Measurements from ENCODE around the gene FRAS1. TPM values are rescaled to one million over a fixed set of nuclear protein-coding genes. Genes with fewer than 3 reads are reported as not detected.
"Not testable (repeated sequence)": the region's sequence is repeated elsewhere in the genome, so short reads cannot be mapped to it uniquely, and the experiment has no call there.

The FRAS1 gene
- total RNA-seq, 1 donor from 2014 or later: 163 TPM

- no peak overlapping the region for H3K27ac Mint-ChIP-seq
- H3K4me3 Mint-ChIP-seq (ENCODE audit: low read depth): no peak overlapping the region
- peaks cover 37% of the 10 kb centered on the region for H3K36me3 Mint-ChIP-seq (ENCODE audit: insufficient read depth)
- DNase-seq (ENCODE audit: low spot score, unreplicated experiment): no peak
- peaks cover 18% of the 10 kb centered on the region for H3K4me1 Mint-ChIP-seq (ENCODE audit: low read depth)
- no peaks in the 10 kb centered on the region for H3K27me3 Mint-ChIP-seq
- peaks cover 3% of the 10 kb centered on the region for H3K9me3 Mint-ChIP-seq (ENCODE audit: low read depth)
- no peak for TF ChIP-seq CTCF (IDR thresholded peaks at IDR 0.05; ENCODE audit: unreplicated experiment)
These were observed 485.2 kb downstream of the FRAS1 start for GRCh38 chr4:78542373-78542772.

DNA sequence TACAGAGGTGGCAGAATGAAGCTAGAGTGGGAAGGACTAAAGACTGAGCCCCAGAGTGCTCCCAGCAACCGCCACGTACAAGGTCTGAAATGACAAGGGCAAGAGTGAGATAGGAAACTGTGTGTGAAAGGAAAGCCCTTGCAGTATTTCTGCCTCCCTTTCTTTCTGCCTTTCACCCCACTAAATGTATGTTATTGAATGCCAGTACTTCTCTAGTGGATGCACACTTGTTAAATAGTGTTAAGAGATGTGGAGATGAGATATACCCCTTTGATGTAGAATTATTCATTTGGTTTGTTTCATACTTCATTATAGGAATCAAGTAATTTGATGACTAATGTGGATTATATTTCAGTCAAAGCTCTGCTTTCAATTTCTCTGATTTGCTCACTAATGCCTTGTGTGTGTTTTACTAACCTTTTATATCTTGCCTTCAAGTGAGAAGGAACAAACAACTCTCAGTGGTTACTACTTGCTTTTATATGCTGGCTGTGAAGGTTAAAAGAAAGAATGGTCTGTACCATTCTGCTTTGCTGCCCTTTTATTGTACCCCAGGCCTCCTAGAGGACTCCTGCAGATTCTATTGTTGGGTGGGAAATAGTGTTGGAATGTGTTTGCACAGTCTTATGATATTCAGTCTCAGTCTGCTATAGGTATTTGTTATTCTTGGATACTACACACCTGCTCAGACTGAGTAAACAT, 486.5 kb downstream of the FRAS1 start:
- H3K36me3 Mint-ChIP-seq (ENCODE audit: insufficient read depth): peaks cover 30% of the 10 kb centered on the region
- peaks cover 3% of the 10 kb centered on the region for H3K9me3 Mint-ChIP-seq (ENCODE audit: low read depth)
- H3K4me1 Mint-ChIP-seq (ENCODE audit: low read depth): peaks cover 15% of the 10 kb centered on the region
- no peak for DNase-seq (ENCODE audit: low spot score, unreplicated experiment)
- no peak for TF ChIP-seq CTCF (IDR thresholded peaks at IDR 0.05; ENCODE audit: unreplicated experiment)
- H3K4me3 Mint-ChIP-seq (ENCODE audit: low read depth): no peak overlapping the region
- H3K27ac Mint-ChIP-seq: peak overlapping the region; percentile 92
- H3K27me3 Mint-ChIP-seq: no peaks in the 10 kb centered on the region

- Mint-ChIP-seq H3K36me3 (ENCODE audit: insufficient read depth) (peaks cover 25% of the 10 kb centered on the region), H3K27me3 (no peaks in the 10 kb centered on the region), H3K4me1 (ENCODE audit: low read depth) (peaks cover 15% of the 10 kb centered on the region), H3K27ac (no peak overlapping the region), H3K9me3 (ENCODE audit: low read depth) (peaks cover 3% of the 10 kb centered on the region), H3K4me3 (ENCODE audit: low read depth) (no peak overlapping the region)
- no peak for DNase-seq (ENCODE audit: low spot score, unreplicated experiment)
- TF ChIP-seq CTCF (IDR thresholded peaks at IDR 0.05; ENCODE audit: unreplicated experiment): no peak
These were observed 487.6 kb downstream of the FRAS1 start for GRCh38 chr4:78544678-78545077.

DNA sequence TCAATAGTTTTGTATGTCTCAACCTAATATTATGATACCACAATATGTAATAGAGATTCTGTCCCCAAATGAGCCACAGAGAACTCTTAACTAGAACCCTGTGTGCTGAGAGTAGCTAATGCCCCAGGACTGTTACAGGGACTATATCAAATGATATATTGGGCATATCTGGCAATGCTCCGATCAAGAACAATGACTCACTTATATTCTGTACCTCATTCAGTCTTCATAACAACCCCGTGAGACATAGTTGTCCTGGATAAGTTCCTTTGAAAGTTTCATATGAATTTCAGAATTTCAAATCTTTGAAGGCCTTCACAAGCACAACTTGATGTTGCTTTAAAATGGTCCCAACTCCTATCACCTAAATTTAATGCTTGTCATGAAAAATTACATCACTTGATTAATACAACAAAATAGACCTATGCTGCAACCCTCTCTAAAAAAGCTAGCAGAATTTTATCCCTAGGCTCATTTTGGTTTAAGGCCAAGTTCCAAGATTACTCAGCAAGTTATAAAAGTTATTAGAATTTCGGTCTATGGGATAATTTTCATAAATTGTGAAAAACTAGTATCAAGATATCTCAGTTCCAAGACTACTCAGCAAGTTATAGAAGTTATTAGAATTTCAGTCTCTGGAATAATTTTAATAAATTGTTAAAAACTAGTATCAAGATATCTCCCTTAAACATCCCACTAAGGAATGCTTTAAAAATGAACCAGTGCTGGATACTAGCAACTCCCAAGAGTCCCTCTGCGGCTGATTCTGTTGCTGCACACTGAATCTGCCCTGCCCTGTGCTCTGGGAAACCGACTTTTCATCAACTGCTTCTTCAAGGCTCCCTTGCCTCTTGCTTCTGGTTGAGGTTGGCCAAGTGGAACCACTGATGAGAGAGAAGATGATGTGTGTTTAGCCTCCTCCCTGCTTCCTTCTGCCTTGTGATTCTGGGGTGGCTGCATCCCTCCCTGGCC, 488.4 kb downstream of the FRAS1 start:
- TF ChIP-seq CTCF (IDR thresholded peaks at IDR 0.05; ENCODE audit: unreplicated experiment): no peak
- no peak overlapping the region for H3K27ac Mint-ChIP-seq
- H3K4me3 Mint-ChIP-seq (ENCODE audit: low read depth): no peak overlapping the region
- peaks cover 17% of the 10 kb centered on the region for H3K4me1 Mint-ChIP-seq (ENCODE audit: low read depth)
- peaks cover 4% of the 10 kb centered on the region for H3K27me3 Mint-ChIP-seq
- H3K9me3 Mint-ChIP-seq (ENCODE audit: low read depth): peaks cover 3% of the 10 kb centered on the region
- no peak for DNase-seq (ENCODE audit: low spot score, unreplicated experiment)
- H3K36me3 Mint-ChIP-seq (ENCODE audit: insufficient read depth): peaks cover 22% of the 10 kb centered on the region

DNA sequence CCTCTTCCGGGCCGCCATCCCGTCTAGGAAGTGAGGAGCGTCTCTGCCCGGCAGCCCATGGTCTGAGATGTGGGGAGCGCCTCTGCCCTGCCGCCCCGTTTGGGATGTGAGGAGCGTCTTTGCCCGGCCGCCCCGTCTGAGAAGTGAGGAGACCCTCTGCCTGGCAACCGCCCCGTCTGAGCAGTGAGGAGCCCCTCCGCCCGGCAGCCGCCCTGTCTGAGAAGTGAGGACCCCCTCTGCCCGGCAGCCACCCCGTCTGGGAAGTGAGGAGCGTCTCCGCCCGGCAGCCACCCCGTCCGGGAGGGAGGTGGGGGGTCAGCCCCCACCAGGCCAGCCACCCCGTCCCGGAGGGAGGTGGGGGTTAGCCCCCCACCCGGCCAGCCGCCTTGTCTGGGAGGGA, 490.8 kb downstream of the FRAS1 start:
- H3K36me3 Mint-ChIP-seq (ENCODE audit: insufficient read depth); H3K27me3 Mint-ChIP-seq; H3K4me3 Mint-ChIP-seq (ENCODE audit: low read depth); H3K27ac Mint-ChIP-seq; DNase-seq (ENCODE audit: low spot score, unreplicated experiment); H3K9me3 Mint-ChIP-seq (ENCODE audit: low read depth): not testable (repeated sequence)
- peaks cover 26% of the 10 kb centered on the region for H3K4me1 Mint-ChIP-seq (ENCODE audit: low read depth)

- H3K27me3 Mint-ChIP-seq; H3K36me3 Mint-ChIP-seq (ENCODE audit: insufficient read depth); H3K9me3 Mint-ChIP-seq (ENCODE audit: low read depth); H3K4me3 Mint-ChIP-seq (ENCODE audit: low read depth); H3K27ac Mint-ChIP-seq; DNase-seq (ENCODE audit: low spot score, unreplicated experiment): not testable (repeated sequence)
- peaks cover 25% of the 10 kb centered on the region for H3K4me1 Mint-ChIP-seq (ENCODE audit: low read depth)
These were observed 491.8 kb downstream of the FRAS1 start for GRCh38 chr4:78548889-78549288.

Data from progenitor cell of endocrine pancreas (in vitro differentiated cells).